ENCODE data around the gene LCLAT1. TPM values are rescaled to one million over a fixed set of nuclear protein-coding genes. Genes with fewer than 3 reads are reported as not detected.

Gene LCLAT1
- total RNA-seq, 1 donor from 2014 or later, result 22.7 TPM

GRCh38 chr2:30665761-30666265 is 218.8 kb downstream of the LCLAT1 start:
- intact Hi-C loops (cut with micrococcal nuclease), result no loop called here

- intact Hi-C loops (cut with micrococcal nuclease), result no loop called here
These were observed 219.3 kb downstream of the LCLAT1 start for GRCh38 chr2:30666266-30666874.

DNA sequence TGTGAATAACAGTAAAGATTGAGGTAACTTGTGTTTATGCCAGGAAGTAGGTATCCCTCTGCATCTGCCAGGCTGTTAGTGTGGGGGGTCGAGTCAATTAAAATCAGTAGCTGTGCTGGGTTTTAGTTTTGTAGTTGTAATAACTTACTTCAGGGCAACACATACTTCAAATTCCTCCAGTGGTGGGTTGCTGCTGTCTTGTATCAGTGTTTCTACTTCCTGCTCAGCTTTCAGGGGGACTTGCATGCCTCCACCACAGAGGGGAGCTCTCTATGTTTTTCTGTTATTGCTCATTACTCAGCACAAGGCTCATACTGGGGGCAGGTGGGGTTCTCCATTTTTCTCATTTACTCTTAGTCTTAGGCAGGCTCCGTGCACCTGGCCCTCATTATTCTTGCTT is 223.4 kb downstream of the LCLAT1 start:
- intact Hi-C loops (cut with micrococcal nuclease), result no loop called here

- intact Hi-C loops (cut with micrococcal nuclease), result no loop called here
These were observed 226.1 kb downstream of the LCLAT1 start for GRCh38 chr2:30673127-30673526.

DNA sequence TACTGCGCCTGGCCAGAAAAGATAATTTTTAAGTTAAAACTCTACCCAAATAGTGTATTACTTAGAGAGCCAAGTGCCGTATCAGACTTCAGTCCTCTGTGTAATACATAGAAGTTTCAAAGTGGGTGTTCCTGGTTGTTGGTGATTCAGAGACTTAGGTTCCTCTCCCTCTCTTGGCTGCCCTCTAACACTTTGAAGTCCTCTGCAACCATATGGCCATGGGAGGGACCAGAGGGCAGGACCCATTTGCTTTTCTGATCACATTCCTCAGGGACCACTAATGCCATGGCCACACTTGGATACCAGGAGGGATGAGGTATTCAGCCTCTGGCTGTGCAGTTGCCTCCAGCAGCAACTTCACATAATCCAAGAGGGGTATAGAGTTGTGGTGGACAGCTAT is 228.7 kb downstream of the LCLAT1 start:
- intact Hi-C loops (cut with micrococcal nuclease), result no loop called here

GRCh38 chr2:30677231-30677630 is 230.2 kb downstream of the LCLAT1 start:
- intact Hi-C loops (cut with micrococcal nuclease), result no loop called here

DNA sequence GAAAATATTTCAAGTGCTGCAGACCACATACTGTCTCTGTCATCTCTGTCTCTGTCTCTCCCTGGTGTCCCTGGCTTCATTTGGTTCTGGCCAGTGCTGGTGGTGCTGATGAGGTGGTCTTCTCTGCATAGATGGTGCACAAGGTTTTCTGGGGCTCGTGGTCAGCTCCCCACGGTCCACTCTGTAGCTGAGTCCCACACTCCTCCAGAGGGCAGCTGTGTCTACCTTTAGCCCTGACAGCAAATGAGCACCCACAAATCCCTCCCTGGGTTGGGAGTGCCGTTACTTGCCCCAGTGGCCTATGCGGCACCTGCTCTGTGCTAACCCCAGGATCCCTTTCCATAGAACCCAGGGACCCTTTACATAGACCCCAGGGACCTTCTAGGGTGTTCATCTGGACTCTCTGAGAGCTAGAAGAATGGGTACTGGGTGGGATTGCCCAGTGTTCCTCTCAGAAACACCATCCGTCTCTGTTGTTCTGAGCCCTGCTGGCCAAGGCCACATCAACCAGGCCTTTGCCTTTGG is 230.9 kb downstream of the LCLAT1 start:
- intact Hi-C loops (cut with micrococcal nuclease), result no loop called here

GRCh38 chr2:30678410-30679137 is 231.5 kb downstream of the LCLAT1 start:
- intact Hi-C loops (cut with micrococcal nuclease), result no loop called here

DNA sequence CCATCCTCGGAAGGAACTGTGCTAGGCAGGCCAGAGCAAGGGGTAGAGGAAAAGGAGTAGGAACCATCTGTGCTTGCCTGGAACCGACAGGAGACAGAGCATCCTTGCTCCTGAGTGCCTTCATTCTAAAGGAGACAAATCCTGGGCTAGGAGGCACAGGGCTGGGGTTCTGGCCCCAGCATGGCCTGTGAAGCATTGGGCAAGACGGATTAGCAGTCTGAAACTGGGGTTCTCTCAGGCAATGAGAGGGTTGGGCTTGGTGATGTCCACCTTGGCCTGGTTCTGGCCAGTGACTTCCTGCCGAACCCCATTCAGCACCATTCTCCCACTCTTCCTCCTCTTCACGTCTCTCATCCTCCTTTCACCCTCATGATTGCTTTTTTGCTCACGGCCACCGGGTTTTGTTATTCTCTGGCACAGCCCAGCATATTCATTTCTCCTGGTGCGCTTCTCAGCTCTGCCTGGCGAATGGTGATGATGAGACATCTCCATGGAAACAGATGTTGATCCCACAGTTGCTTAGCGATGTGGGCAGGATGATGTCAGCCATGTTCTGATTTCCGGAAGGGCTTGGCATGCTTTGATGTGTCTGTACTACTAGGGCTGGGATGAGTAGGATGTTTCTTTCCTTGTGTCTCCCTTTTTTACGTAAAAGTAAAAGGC is 232.5 kb downstream of the LCLAT1 start:
- intact Hi-C loops (cut with micrococcal nuclease), result no loop called here

- intact Hi-C loops (cut with micrococcal nuclease), result no loop called here
These were observed 233.1 kb downstream of the LCLAT1 start for GRCh38 chr2:30680121-30680520.

GRCh38 chr2:30681022-30681421 is 234.0 kb downstream of the LCLAT1 start:
- intact Hi-C loops (cut with micrococcal nuclease), result no loop called here

DNA sequence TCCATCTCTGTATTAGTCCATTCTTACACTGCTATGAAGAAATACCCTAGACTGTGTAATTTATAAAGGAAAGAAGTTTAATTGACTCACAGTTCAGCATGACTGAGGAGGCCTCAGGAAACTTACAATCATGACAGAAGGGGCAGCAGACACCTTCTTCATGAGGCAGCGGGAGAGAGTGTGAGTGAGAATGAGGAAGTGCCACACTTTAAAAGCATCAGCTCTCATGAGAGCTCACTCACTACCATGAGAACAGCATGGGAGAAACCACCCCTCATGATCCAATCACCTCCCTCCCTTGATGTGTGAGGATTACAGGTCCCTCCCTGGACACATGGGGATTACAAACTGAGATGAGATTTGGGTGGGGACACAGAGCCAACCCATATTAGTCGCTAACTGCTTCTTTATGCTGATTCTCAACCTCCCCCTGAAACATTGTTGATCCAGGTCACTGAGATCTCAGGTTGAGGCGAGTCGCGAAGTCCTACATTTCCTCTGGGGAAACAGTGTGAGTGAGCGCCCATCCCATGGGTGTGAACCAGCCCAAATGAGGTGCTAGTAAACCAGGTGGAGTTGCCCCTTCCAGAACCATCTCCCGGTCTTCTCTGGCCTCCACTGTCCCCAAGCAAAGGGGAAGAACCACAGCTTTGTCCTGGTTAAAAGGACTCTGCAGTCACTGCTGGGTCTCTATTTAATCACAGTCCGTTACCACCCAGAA is 236.3 kb downstream of the LCLAT1 start:
- intact Hi-C loops (cut with micrococcal nuclease), result no loop called here

GRCh38 chr2:30684026-30684425 is 237.0 kb downstream of the LCLAT1 start:
- intact Hi-C loops (cut with micrococcal nuclease), result no loop called here

- intact Hi-C loops (cut with micrococcal nuclease), result no loop called here
These were observed 237.5 kb downstream of the LCLAT1 start for GRCh38 chr2:30684516-30684915.

DNA sequence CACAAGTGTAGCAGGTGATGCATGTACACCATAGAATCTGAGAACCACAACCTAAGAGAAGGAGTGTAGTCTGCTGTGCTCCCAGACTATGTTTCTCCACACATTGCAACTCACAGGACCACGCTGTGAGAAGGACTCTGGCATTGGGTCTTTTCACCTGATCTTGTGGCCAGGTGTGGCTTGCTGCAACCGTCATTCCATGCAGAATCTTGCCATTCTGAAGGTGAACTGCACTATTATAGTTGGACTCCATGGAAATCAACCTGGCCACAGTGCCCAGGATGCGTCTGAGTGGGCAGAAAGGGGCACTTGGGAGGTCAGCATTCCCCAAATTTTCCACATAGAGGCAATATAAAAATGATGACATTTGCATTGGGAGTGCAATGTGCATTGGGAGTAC is 237.9 kb downstream of the LCLAT1 start:
- intact Hi-C loops (cut with micrococcal nuclease), result no loop called here

DNA sequence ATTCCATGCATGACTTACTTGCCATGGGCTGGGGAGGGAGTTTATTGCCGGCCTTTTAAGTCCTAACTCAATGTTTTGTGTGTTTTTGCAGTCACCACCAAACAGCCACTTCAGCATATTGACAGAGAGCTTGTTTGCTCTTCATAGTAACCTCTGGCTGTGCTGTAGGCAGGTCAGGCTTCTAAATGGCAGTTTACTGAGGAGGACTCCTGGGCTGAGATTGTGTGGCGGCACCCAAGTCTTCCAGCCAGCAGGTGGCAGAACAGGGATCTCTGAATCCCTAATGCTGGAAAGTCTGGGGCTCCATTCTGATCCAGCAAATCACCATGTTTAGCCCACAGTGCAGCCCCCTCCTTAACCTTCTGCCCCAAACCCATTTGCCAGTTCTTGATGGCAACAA is 239.0 kb downstream of the LCLAT1 start:
- intact Hi-C loops (cut with micrococcal nuclease), result no loop called here

GRCh38 chr2:30686669-30687068 is 239.6 kb downstream of the LCLAT1 start:
- intact Hi-C loops (cut with micrococcal nuclease), result no loop called here

GRCh38 chr2:30688956-30689401 is 241.9 kb downstream of the LCLAT1 start:
- intact Hi-C loops (cut with micrococcal nuclease), result no loop called here

GRCh38 chr2:30689496-30690125 is 242.6 kb downstream of the LCLAT1 start:
- intact Hi-C loops (cut with micrococcal nuclease), result no loop called here

GRCh38 chr2:30690126-30690561 is 243.1 kb downstream of the LCLAT1 start:
- intact Hi-C loops (cut with micrococcal nuclease), result no loop called here

Measured in T-helper 2 cell treated with Interferon-gamma antibody and Interleukin-4, amounts not matched to agents 100 ng/mL and 5 ng/mL, for 36 hours (primary cell).